ENCODE data around the gene PKHD1. TPM values are rescaled to one million over a fixed set of nuclear protein-coding genes. Genes with fewer than 3 reads are reported as not detected.

Gene PKHD1
- total RNA-seq, 2 donors from 2014 or later, result not detected

DNA sequence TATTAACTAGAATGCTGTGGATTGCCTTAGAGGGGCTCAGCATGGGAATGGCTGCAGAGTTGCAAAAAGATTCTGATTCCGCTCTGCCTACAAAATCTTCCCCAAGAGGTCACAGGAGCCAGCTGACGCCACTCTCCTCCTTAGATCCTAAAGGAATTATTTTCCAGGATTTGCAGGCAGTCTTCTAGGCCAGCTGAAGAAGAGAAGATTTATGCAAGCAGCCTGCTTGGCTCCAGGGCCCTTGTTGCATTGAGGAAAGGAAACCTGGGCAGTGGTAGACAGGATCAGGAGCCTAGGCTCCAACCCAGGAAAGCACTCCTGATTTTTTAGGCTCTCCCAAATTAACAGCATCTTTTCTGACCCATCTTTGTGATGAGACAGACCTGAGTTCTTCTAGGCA, 245.8 kb downstream of the PKHD1 start:
- Histone ChIP-seq H3K4me3 (no peak overlapping the region), H3K36me3 (no peaks in the 10 kb centered on the region), H3K27ac (no peak overlapping the region), H3K27me3 (no peaks in the 10 kb centered on the region), H3K4me1 (no peaks in the 10 kb centered on the region), H3K9me3 (no peaks in the 10 kb centered on the region)
- DNase-seq (ENCODE audit: low spot score), result no peak
- TF ChIP-seq CTCF (IDR thresholded peaks at IDR 0.05), result no peak

- H3K27me3 ChIP-seq, result no peaks in the 10 kb centered on the region
- DNase-seq (ENCODE audit: low spot score), result no peak
- no peak overlapping the region for H3K4me3 ChIP-seq
- no peak for TF ChIP-seq CTCF (IDR thresholded peaks at IDR 0.05)
- no peak overlapping the region for H3K27ac ChIP-seq
- no peaks in the 10 kb centered on the region for H3K36me3 ChIP-seq
- no peaks in the 10 kb centered on the region for H3K9me3 ChIP-seq
- no peaks in the 10 kb centered on the region for H3K4me1 ChIP-seq
These were observed 247.6 kb downstream of the PKHD1 start for GRCh38 chr6:51839726-51840374.

DNA sequence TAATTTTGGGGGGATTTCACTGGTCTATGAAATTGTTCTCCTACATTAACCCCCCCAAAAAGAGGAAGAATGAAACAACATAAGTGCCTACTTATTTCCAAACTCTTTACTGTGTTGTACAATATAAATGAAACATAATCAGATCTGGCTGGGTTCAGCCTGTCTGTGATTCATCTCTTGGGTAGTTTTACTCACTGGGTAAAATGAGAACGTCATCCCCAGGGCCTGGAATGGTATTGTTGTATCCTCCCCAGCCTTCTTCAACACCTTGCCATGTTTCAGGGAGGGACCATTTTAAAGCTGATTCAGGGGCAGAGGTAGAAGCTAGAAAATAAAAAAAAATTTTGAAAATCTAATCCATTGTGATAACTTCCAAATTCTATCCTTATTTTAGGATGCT, 256.7 kb downstream of the PKHD1 start:
- Histone ChIP-seq H3K27me3 (no peaks in the 10 kb centered on the region), H3K27ac (no peak overlapping the region), H3K4me1 (no peaks in the 10 kb centered on the region), H3K4me3 (no peak overlapping the region), H3K9me3 (no peaks in the 10 kb centered on the region), H3K36me3 (no peaks in the 10 kb centered on the region)
- TF ChIP-seq CTCF (IDR thresholded peaks at IDR 0.05), result no peak
- DNase-seq (ENCODE audit: low spot score), result no peak

DNA sequence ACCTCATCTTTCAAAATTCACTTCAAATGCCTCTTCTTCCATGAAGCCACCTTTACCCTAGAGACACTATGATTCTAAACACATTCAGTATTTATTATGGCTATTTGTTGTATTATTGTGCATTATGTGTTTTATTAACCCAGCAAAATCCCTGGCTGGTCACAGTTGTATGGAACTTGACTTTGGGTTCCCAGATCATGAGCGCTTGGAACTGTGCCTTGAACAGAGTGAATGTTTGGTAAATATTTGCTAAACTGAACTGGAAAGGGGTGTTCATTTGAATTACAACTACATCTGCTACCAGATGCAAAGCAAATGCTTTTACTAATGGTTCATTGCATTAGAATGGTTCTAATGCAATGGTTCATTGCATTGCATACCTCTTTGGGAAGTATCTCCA, 259.8 kb downstream of the PKHD1 start:
- Histone ChIP-seq H3K4me3 (no peak overlapping the region), H3K27me3 (no peaks in the 10 kb centered on the region), H3K9me3 (no peaks in the 10 kb centered on the region), H3K4me1 (no peaks in the 10 kb centered on the region), H3K27ac (no peak overlapping the region), H3K36me3 (no peaks in the 10 kb centered on the region)
- DNase-seq (ENCODE audit: low spot score), result no peak
- TF ChIP-seq CTCF (IDR thresholded peaks at IDR 0.05), result no peak

DNA sequence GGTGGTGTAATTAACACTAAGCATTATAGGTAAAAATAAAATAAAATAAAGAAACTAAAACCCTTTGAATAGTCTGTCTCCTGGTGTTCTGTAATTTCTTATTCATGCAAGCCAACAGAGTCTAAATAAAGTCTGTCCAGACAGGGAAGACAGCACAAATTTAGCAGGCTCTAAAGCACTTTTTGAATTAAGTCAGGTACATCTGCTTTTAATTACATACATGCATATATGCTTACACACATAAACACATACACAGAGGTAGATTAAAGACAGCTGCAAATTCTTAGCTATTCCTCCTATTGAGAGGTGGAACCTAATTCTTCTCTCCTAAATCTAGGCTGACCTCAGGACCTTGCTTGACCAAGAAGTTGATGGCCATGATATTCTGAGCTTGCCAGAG, 262.5 kb downstream of the PKHD1 start:
- TF ChIP-seq CTCF (IDR thresholded peaks at IDR 0.05), result no peak
- no peaks in the 10 kb centered on the region for H3K9me3 ChIP-seq
- no peak for DNase-seq (ENCODE audit: low spot score)
- no peaks in the 10 kb centered on the region for H3K4me1 ChIP-seq
- H3K4me3 ChIP-seq, result no peak overlapping the region
- no peaks in the 10 kb centered on the region for H3K36me3 ChIP-seq
- H3K27ac ChIP-seq, result no peak overlapping the region
- no peaks in the 10 kb centered on the region for H3K27me3 ChIP-seq

DNA sequence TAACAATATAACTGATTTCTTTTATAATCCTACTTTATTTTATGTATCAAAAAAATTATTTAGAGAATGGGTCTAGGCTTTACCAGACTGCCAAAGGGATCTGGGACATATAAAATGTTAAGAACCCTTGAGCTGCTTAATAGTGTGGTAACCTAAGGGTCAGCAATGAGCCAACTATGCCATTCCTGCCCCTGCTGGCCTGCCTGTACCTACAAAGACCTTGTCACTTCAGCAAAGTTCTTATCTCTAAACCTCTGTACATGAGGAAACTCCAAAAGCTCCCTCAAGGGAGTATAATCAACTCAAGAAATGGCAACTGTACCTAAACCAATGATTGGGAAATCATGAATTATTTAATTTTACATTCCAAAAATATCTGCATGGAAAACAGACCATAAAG, 266.9 kb downstream of the PKHD1 start:
- no peak for DNase-seq (ENCODE audit: low spot score)
- TF ChIP-seq CTCF (IDR thresholded peaks at IDR 0.05), result no peak
- Histone ChIP-seq H3K27ac (no peak overlapping the region), H3K9me3 (no peaks in the 10 kb centered on the region), H3K4me1 (no peaks in the 10 kb centered on the region), H3K36me3 (no peaks in the 10 kb centered on the region), H3K4me3 (no peak overlapping the region), H3K27me3 (no peaks in the 10 kb centered on the region)

Data from right atrium auricular region (tissue), 2 donors.